Stimulated activated CD8-positive, alpha-beta memory T cell treated with anti-CD3 and anti-CD28 coated beads, Interleukin-4, amount 100 ng/mL, for 24 hours (primary cell): ENCODE measurements around the gene MIEF2.
"Not testable (repeated sequence)": the region's sequence is repeated elsewhere in the genome, so short reads cannot be mapped to it uniquely, and the experiment has no call there.

Experiments used
- DNase-seq: peaks from one replicate; pipeline ENCODE4 v3.0.0-alpha.2; 2020; ENCODE audit warnings: low read depth

MIEF2 gene, protein sequence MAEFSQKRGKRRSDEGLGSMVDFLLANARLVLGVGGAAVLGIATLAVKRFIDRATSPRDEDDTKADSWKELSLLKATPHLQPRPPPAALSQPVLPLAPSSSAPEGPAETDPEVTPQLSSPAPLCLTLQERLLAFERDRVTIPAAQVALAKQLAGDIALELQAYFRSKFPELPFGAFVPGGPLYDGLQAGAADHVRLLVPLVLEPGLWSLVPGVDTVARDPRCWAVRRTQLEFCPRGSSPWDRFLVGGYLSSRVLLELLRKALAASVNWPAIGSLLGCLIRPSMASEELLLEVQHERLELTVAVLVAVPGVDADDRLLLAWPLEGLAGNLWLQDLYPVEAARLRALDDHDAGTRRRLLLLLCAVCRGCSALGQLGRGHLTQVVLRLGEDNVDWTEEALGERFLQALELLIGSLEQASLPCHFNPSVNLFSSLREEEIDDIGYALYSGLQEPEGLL

DNA sequence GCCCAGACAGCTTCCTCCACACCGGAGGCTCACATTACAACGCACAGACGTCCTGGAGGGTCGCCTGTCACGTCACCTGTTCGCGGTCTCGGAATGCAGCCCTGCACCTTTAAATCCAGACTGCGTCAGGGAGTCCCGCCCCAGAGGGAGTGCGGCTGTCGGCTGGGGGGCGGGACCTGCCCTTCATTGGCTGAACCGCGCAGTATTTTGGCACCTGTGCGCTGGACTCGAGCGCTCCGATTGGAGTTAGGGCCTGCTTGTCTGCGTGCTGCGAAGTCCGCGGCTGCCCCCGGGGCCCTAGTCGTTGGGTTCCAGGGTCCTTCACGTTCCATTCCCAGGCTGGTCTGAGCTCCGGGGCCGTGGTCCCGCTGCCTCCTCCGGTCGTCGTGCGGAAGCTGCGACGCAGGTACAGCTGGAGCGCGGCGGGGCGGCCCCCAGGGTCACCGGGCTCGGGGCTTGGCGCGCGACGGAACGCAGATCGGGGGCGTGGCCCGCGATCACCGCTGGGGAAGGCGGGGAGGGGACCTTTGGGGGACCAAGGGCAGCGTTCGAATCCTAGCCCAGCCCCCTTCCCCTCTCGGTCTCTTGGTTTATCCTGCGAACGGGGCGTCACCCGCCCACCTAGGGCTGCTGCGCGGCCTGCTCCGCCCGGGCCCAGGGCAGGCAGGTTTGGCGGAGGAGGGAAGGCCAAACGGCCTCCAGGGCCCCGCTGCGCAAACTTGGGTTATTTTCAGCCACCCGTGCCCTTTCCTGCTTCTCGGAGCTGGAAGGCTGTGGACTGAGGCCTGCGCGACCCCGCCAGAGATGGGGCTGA is at the start of gene MIEF2:
Gene MIEF2, plus strand, starts transcription at position 331 of the 814 bp plus-strand sequence. CDS start 2,059 bp downstream, outside the sequence.
- DNase-seq, result peak; percentile 90

DNA sequence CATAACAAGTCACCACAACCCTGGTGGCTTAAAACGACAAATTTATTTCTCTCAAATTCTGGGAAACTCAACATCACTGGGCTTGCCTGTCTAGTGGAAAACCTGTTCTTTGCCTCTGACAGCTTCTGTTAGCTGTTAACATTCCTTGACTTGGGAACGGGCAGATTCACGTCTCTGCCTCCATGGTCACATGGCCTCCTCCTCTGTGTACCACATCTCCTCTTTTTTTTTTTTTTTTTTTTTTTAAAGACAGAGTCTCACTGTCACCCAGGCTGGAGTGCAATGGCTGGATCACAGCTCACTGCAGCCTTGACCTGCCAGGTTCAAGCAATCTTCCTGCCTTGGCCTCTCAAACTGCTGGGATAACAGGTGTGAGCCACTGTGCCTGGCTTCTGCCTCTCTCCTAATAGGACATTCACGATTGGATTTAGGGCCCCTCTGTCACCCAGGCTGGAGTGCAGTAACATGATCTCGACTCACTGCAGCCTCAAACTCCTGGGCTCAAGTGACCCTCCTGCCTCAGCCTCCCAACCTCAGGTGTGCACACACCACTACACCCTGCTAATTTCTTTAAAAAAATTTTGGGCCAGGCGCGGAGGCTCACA is 46.7 kb upstream of the MIEF2 start:
- no peak for DNase-seq

DNA sequence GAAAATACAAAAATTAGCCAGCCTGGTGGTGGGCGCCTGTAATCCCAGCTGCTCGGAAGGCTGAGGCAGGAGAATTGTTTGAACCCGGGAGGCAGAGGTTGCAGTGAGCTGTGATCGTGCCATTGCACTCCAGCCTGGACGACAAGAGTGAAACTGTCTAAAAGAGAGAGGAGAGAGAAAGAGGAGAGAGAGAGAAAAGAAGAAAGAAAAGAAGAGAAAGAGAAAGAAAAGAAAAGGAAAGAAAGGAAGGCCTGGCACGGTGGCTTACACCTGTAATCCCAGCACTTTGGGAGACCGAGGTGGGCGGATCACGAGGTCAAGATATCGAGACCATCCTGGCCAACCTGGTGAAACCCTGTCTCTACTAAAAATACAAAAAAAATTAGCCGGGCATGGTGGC is 43.6 kb upstream of the MIEF2 start:
- not testable (repeated sequence) for DNase-seq

DNA sequence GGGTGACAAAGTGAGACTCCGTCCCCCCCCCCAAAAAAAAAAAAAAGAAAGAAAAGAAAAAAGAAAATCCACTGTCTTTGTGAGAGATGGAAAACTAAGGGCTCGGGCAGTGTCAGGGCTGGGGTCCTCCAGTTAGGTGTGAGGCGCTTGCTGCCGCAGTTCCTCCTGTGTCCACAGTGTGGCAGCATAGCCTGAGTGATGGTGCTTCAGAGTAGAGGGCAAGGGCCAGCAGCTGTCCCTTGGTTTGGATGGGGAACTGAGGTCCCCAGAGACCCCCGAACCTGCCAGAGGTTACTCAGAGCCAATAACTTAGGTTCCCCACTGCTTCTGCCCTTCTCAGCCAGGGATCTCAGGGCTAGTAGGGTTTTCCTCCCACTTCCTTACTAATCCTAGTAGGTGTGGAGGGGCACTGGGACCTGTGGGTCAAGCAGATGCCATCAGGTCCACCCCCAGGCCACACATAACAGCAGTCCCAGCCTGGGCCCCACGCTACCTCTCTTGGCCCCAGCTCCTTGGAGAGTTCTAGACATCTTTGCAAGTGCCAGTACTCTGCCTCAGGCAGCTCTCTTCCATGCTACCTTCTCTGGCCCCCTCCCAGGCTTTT is 42.9 kb upstream of the MIEF2 start:
- DNase-seq, result peak; percentile 58

DNA sequence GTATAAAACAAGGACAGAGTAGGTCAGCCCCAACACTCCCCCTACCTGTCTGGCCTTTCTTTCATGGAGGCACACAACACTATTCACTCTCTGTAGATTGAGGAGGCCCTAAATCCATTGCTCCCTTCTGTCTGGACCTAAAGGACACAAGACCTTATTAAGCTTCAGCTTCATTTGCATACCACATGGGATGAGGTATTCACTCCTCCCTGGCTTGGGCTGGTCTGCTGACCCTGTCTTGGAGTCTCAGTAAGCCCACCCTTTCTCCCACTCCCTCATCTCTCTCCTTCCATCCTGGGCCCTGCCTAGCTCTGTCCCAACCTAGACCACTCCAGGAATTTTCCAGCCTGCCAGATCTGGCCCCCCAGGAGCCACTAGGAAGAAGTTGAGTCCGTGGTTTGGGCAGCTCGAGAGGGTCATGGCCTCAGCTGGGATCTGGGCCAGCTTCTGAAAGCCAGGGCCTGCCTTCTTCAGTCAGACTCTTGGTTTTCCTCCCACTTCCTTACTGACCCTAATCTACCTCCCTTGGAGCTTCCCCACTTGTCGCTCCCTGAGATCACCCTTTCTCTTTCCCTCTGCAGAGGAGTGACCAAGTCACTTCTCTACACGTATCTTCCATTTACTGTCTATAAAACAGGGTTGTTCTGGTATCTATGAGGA is 41.6 kb upstream of the MIEF2 start:
- DNase-seq, result no peak

DNA sequence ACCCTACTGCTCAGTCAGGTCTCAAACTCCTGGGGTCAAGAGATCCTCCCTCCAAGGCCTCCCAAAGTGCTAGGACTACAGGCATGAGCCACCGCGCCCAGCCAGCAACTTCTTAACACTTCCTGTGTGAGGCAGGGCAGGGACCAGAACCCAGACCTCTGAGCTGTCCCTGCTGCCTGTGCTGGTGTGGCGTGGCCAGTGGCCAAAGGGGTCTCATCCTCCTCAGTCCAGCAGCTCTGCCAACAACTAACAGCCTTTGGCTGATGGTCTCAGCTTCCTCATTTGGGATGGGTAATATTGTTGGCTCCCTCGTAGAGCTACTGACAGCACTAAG is 36.4 kb upstream of the MIEF2 start:
- DNase-seq, result no peak

DNA sequence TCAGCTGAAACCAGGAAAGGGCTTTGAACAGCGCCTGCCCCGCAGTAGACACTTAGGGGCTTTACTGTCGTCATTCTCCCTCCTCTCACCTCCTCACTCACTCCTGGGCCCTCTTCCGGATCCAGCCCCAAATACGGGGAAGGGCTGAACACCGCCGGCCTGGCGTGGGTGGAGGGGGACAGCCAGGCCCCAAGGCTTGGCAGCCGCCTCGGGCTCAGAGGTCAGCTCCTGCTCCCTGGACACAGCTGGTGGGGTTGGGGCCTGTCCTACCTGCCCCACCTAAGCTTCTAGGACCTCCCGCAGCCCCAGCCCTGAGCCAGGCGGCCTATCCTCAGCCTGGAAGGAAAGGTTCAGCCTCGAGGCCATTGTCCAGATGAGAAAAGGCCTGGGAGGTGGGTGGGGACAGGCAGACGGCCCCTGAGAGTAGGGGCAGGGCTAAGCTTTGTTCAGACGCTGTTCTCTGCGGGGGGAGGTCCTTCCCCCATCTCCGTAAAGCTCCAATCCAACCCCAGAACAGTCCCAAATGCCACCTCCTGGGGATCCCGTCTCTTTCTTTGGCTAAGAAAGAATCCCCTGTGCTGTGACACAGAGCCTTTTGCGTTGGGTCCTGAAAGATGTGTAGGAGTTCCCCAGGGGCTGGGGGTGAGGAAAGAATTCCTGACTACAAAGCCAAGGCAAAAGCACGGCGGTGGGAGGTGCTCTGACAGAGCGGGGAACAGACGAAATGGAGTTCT is 35.9 kb upstream of the MIEF2 start:
- DNase-seq, result no peak

DNA sequence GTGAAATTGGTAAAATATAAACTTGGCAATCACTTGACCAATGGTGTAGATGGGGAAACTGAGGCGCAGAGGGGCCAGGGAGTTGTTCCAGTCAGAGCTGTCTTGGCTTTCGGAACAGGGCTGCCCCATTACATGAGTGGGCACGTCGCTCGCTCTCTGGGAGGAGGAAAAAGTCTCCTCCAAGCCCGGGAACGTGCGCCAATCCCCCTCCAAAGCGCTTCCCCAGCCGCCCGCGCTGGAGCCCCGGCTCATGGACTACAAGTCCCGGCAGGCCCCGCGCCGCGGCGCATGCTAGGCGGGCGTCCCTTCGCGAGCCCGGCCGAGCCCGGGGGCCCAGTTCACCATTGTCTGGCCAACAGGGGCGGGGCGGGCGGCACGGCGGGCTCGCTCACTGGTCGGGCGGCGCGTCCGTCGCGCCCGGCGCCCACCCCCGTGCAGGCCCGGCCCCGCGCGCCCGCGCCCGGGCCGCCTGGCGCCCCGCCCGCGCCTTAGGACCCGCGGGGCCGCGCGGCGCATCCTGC is 35.3 kb upstream of the MIEF2 start, which contains the start of gene LLGL1:
Gene LLGL1, plus strand, starts transcription at position 515 of the 521 bp plus-strand sequence. CDS start 48 bp downstream, outside the sequence.
- DNase-seq, result peak; percentile 96

DNA sequence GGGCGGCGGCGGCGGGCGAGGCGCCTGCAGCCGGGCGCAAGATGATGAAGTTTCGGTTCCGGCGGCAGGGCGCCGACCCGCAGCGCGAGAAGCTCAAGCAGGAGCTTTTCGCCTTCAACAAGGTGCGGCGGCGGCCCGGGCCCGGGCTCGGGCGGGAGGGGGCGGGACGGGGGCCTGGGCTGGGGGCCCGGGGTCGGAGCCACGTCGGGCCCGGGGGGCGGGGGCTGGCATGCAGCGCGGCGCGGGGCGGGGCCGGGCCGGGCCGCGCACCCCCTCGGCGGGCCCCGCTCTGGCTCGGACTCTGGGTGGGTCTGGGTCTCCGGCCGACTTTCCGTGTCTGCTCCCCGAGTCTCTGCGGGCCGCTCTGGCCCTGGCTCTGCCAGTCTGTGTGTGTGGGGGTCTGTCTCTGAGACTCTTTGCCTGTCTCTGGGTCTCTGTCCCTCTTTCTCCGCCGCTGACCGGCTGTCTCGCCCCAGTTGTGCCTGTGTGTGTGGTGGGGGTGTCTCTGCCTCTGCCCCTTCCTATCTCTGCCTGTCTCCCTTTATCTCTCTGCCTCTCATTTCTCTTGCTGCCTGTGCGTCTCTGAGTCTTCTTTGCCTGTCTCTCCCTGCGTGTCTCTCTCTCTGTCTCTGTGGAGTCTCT is 34.7 kb upstream of the MIEF2 start:
- DNase-seq, result no peak

DNA sequence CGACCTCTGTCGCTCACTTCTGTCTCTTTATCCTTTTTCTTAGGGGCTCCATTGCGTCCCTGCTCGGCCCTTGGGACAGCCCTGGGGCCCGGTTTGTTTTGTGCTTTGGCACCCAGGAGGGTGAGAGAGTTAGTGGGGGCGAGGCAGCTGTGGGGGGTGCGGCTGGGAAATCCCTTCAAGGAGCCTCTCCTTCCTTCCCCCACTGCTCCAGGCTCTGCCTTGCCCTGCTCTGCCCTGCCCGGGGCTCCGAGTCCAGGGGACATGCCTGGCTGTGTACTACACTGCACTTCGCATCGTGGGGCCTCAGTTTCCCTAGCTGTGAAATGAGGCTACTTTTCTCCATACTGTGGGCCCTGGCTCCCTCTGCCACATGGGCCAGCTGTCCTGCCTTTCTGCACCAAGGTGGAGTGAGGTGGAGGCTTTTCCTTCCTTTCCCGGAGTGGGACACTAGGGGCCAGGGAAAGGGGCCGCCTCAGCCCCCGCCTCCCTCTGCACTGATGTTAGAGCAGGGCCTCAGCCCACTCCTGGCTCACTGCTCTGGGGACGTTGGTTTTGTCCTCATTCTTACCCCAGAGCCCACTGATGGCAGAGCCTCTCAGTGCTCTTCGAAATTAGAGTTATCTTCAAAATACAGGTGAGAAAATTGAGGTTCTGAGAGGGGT is 34.0 kb upstream of the MIEF2 start:
- no peak for DNase-seq

DNA sequence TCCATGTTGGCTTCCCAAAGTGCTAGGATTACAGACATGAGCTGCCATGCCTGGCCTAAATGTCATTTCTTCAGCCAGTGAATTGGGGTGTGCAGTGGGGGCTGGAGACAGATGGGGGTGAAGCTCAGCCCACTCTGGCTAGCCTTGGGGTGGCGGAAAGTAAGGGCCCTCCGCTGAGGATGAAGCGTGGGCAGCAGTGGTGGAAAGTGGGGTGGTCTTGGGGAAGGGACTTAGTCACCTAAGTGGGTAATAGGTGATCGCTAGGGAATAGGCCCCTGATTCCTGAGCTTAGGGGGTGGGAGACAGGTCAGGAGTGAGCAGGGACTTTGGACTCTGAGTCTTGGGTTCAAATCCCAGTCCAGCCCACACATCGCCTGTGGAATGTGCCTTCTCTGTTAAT is 32.8 kb upstream of the MIEF2 start:
- no peak for DNase-seq

DNA sequence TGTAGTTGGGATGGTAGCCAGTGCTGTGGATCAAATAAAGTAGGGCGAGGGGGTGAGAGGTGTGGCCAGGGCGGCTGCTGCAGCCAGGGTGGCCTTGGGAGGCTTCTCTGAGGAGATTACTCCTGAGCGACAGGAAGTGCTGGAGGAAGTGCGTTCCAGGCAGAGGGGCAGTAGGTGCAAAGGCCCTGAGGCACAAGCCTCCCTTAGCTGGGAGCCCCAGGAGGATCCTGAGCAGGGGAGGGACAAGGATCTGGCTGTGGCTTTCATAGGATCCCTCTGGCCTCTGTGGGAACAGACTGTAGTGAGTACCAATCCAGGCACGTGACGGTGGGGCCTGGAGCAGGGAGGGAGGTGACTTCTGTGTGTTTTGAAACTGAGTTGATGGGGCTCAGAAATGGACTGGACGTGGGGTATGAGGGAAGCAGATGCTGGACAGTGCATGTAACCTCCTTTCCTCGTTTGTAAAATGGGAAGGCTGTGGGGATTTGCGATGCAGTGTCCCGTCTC is 32.2 kb upstream of the MIEF2 start:
- no peak for DNase-seq

DNA sequence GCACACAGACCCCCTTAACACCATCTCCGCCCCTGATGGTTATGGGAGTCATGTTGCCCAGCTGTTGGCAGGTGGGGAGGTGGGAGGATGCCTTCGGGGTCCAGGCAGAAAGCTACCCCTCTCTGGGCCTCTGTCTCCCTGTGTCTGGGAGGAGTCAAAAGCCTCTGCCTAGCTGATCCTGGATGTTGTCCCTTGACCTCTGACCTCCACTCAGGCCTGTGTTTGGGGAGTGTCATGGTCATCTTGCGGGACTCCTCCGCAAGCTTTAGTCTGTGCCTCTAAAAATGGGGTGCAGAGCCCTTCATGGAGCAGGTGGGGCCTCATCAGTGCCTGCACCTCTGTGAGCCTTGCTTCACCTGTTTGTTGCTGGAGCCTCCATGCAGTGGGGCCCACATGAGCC is 31.2 kb upstream of the MIEF2 start:
- no peak for DNase-seq

DNA sequence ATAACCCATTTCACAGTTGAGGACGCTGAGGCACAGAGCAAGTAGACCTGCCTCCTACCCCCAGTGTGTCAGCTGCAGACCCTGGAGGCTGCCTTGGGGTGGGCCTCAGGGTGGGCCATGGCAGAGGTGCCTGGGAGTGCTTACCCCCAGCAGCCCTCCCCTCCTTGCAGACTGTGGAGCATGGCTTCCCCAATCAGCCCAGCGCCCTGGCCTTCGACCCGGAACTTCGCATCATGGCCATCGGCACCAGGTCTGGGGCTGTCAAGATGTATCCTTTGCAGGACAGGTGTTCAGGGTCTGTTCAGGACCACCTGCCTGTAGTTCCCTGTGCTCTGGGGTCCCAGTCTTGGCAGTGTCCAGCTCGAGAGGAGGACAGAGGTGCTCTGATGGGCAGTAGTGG is 30.7 kb upstream of the MIEF2 start:
- DNase-seq, result no peak

DNA sequence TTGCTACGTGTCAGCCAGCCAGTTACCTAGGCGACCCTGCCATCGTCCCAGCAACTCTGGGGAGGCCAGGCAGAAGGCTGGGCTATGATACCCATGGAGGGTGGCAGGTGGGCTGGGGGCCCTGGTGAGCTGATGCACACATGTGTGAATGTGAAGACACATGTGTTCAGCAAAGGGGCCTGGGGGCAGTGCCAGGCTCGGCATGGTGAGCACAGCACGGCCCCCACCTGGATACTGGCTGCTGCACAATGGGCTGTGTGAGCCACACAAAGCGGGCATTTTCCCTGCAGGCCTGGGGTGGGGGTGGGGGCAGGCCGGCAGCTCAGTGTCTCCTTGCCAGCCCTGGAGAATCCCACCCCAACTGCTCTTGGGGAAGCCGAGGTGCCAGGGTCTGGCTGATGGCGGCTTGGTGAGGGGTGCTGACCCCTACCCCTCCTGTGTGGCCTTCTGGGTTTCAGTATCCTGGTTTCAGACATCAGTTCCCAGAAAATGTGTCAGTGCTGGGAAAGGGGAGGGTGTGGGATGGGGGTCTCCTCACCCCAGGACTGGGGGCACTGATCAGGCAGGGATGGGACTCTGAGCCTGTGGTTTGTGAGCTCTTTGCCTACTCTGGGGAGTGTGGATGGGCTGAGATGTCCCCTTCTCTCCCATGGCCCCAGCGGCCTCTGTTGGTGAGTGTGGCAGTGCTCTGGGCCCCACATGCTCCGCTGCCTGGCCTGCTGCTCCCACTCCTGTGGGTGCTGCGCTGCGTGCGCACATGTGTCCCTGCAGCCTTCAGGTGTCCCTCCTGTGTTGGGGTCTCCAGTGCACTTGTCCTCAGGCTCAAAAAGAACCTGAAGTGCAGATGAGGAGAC is 29.9 kb upstream of the MIEF2 start:
- DNase-seq, result no peak

DNA sequence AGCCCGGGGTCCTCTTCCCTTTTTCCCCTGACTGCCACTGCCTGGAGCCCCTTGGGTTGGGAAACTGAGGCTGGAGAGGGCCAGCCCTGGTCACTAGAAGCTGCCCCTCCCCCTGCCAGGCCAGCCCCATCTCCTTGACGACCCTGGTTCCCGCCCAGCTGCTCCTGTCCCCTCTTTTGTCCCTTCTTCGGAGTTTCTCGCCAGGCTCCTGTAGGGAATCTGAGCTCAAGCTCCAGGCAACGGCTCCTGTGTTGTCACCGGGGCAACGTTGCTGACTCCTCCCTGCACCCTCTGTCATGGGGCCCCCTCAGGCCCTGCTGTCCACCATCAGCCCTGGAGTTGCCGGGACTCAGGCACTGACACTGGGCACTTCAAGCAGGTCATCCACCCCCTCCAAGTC is 29.3 kb upstream of the MIEF2 start:
- DNase-seq, result no peak

DNA sequence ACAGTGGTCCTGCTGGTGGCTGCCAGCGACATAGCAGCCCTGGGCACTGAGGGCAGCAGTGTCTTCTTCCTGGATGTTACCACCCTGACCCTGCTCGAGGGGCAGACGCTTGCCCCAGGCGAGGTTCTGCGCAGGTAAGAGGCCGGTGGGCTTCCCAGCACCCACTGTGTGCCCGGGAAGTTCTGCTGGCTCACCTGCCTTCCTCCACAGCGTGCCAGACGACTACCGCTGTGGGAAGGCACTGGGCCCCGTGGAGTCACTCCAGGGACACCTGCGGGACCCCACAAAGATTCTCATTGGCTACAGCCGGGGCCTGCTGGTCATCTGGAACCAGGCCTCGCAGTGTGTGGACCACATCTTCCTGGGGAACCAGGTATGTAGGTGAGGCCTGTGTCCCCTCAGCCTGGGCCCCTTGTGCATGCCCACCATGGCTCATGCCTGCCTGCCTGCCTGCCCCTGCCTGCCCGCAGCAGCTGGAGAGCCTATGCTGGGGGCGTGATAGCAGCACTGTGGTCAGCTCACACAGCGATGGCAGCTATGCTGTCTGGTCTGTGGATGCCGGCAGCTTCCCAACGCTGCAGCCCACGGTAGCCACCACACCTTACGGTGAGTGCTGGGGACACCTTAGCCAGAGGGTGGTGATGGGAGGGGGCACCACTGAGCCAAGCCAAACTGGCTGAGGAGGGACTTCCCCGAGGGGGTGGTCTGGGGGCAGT is 26.5 kb upstream of the MIEF2 start:
- DNase-seq, result no peak

DNA sequence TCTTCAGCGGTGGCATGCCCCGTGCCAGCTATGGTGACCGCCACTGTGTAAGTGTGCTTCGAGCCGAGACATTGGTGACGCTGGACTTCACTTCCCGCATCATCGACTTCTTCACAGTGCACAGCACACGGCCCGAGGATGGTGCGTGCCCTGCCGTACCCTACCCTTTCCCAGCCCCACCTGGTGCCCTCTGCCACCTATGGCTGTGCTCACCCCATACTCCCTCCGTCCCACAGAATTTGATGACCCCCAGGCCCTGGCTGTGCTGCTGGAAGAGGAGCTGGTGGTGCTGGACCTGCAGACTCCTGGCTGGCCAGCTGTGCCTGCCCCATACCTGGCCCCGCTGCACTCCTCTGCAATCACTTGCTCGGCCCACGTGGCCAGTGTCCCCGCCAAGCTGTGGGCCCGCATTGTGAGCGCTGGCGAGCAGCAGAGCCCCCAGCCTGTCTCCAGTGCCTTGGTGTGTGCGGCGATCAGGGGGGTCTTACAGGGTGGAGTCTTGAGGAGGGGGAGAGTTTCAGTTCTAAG is 25.5 kb upstream of the MIEF2 start:
- DNase-seq, result no peak
